Loucy (cell line): ENCODE measurements around the gene CACNB2.

Experiments
- H2AFZ ChIP-seq: fragments of 200-600 bp; sonication (generic); 2 replicates; pipeline ENCODE4 v1.6.0; 2016; ENCODE audit warnings: antibody characterized with exemption, mild to moderate bottlenecking, low read length, moderate library complexity
- H3F3A ChIP-seq: fragments of 200-600 bp; 2 replicates; pipeline ENCODE4 v1.6.0; 2016; ENCODE audit warnings: antibody characterized with exemption, low read depth, mild to moderate bottlenecking
- H3K27me3 ChIP-seq: fragments of 200-600 bp; sonication (generic); 2 replicates; pipeline ENCODE4 v1.6.1; 2014; ENCODE audit warnings: low read length, mild to moderate bottlenecking; ENCODE audit not compliant: insufficient read depth, poor library complexity, severe bottlenecking
- H3K36me3 ChIP-seq: fragments of 200-600 bp; sonication (generic); 2 replicates; pipeline ENCODE4 v1.6.1; 2016; ENCODE audit warnings: low read length; ENCODE audit not compliant: insufficient read depth
- H3K4me1 ChIP-seq: fragments of 200-600 bp; sonication (generic); 2 replicates; pipeline ENCODE4 v1.5.1; 2014; ENCODE audit warnings: low read length, mild to moderate bottlenecking; ENCODE audit not compliant: insufficient read depth, poor library complexity, severe bottlenecking
- H3K4me2 ChIP-seq: fragments of 200-600 bp; sonication (generic); 2 replicates; pipeline ENCODE4 v1.6.0; 2014; ENCODE audit warnings: antibody characterized with exemption, low read length, low read depth, mild to moderate bottlenecking; ENCODE audit not compliant: poor library complexity, severe bottlenecking
- H3K4me3 ChIP-seq: fragments of 200-600 bp; sonication (generic); 2 replicates; pipeline ENCODE4 v1.5.1; 2014; ENCODE audit warnings: low read length, mild to moderate bottlenecking, mixed read lengths; ENCODE audit not compliant: poor library complexity, severe bottlenecking
- H3K79me2 ChIP-seq: fragments of 200-600 bp; sonication (generic); 2 replicates; pipeline ENCODE4 v1.6.1; 2014; ENCODE audit warnings: low read length; ENCODE audit not compliant: insufficient read depth
- H3K9ac ChIP-seq: fragments of 200-600 bp; sonication (generic); 2 replicates; pipeline ENCODE4 v1.6.0; 2014; ENCODE audit warnings: mild to moderate bottlenecking, low read depth, low read length, moderate library complexity; ENCODE audit not compliant: poor library complexity, severe bottlenecking
- H3K9me2 ChIP-seq: fragments of 200-600 bp; sonication (generic); replicated peaks from 2 replicates; pipeline ENCODE4 v1.6.1; 2016; ENCODE audit warnings: low read depth, low read length, mixed read lengths
- H3K9me3 ChIP-seq: fragments of 200-600 bp; sonication (generic); 2 replicates; pipeline ENCODE4 v1.6.1; 2014; ENCODE audit warnings: mild to moderate bottlenecking, antibody characterized with exemption, low read length, low read depth; ENCODE audit not compliant: insufficient read depth
- H4K20me1 ChIP-seq: fragments of 200-600 bp; sonication (generic); 2 replicates; pipeline ENCODE4 v1.6.0; 2014; ENCODE audit warnings: antibody characterized with exemption, low read length, mild to moderate bottlenecking; ENCODE audit not compliant: insufficient read depth, poor library complexity, severe bottlenecking
- CTCF ChIP-seq: fragments of 200-600 bp; sonication (generic); conservative IDR thresholded peaks from 2 replicates; pipeline ENCODE4 v1.5.1; 2014; ENCODE audit warnings: mild to moderate bottlenecking, antibody characterized with exemption, low read length
- EZH2phosphoT487 ChIP-seq: fragments of 200-600 bp; IDR thresholded peaks from 2 replicates; pipeline ENCODE4 v1.6.1; 2018; ENCODE audit warnings: antibody characterized with exemption, mild to moderate bottlenecking, moderate library complexity, borderline replicate concordance

The CACNB2 gene

GRCh38 chr10:18351421-18351820 lies 211.2 kb downstream of the CACNB2 start:
- Histone ChIP-seq H3K9me3 (no peaks in the 10 kb centered on the region), H3K4me1 (no peaks in the 10 kb centered on the region), H3K9ac (no peak overlapping the region), H4K20me1 (no peaks in the 10 kb centered on the region), H3F3A (no peaks in the 10 kb centered on the region), H2AFZ (no peak overlapping the region), H3K79me2 (no peaks in the 10 kb centered on the region), H3K27me3 (no peaks in the 10 kb centered on the region), H3K4me2 (no peak overlapping the region), H3K9me2 (no peaks in the 10 kb centered on the region), H3K36me3 (no peaks in the 10 kb centered on the region), H3K4me3 (no peak overlapping the region)
- no peak for TF ChIP-seq EZH2phosphoT487
- no peak for TF ChIP-seq CTCF

- no peaks in the 10 kb centered on the region for H3K27me3 ChIP-seq
- H3K36me3 ChIP-seq = no peaks in the 10 kb centered on the region
- H3K79me2 ChIP-seq = no peaks in the 10 kb centered on the region
- H3F3A ChIP-seq = no peaks in the 10 kb centered on the region
- H3K4me2 ChIP-seq = no peak overlapping the region
- H4K20me1 ChIP-seq = no peaks in the 10 kb centered on the region
- TF ChIP-seq EZH2phosphoT487 (no peak), CTCF (no peak)
- H2AFZ ChIP-seq = no peak overlapping the region
- H3K4me1 ChIP-seq = no peaks in the 10 kb centered on the region
- no peaks in the 10 kb centered on the region for H3K9me3 ChIP-seq
- H3K9ac ChIP-seq = no peak overlapping the region
- H3K4me3 ChIP-seq = no peak overlapping the region
- no peaks in the 10 kb centered on the region for H3K9me2 ChIP-seq
Observed at GRCh38 chr10:18352175-18352574, 212.0 kb downstream of the CACNB2 start.

- Histone ChIP-seq H3K4me1 (peaks cover 3% of the 10 kb centered on the region), H3K79me2 (no peaks in the 10 kb centered on the region), H3K9me2 (no peaks in the 10 kb centered on the region), H3K36me3 (no peaks in the 10 kb centered on the region), H4K20me1 (no peaks in the 10 kb centered on the region), H3K9ac (no peak overlapping the region), H3F3A (no peaks in the 10 kb centered on the region), H3K27me3 (no peaks in the 10 kb centered on the region), H3K4me2 (no peak overlapping the region), H3K4me3 (no peak overlapping the region), H2AFZ (no peak overlapping the region), H3K9me3 (no peaks in the 10 kb centered on the region)
- TF ChIP-seq EZH2phosphoT487 (no peak), CTCF (no peak)
Observed at GRCh38 chr10:18359812-18360211, 219.6 kb downstream of the CACNB2 start.
